A549 treated with GW870086 at 1 μM for 4 hours (cell line): ENCODE measurements around the gene PRDX1. TPM values are rescaled to one million over a fixed set of nuclear protein-coding genes. Genes with fewer than 3 reads are reported as not detected.

Experiments
- total RNA-seq: library from RNA; stranded (reverse); fragments of 200-300 nt; extraction: Qiagen RNA extraction; gene quantifications from 5 replicates; pipeline ENCODE4 v1.2.3, GENCODE V29; 2022; ENCODE audit warnings: low read depth

PRDX1 gene
- total RNA-seq, result 1,997 to 2,230 TPM (median 2,009 TPM) in 5 replicates

GRCh38 chr1:45521413-45522323 is at the start of gene PRDX1:
Gene PRDX1, minus strand, starts transcription at chr1:45521884. Its CDS starts 2,841 bp downstream, at chr1:45519043.

GRCh38 chr1:45550401-45551351 is 29.0 kb upstream of the PRDX1 start, which contains the start of gene AKR1A1:
Gene AKR1A1, plus strand, starts transcription at chr1:45550826. Its CDS starts 10,969 bp downstream, at chr1:45561795.

GRCh38 chr1:45490626-45491486 is 30.8 kb downstream of the PRDX1 start, which contains the start of gene TESK2:
Gene TESK2, minus strand, starts transcription at chr1:45491163. Its CDS starts 33,378 bp downstream, at chr1:45457785.

Other genes starting within 250 kb of the PRDX1 start
- gene HPDL, start 195.0 kb downstream of the PRDX1 start, total RNA-seq, result 3.2 to 4.5 TPM (median 4.0 TPM) in 5 replicates
- gene TOE1, start 181.7 kb downstream of the PRDX1 start, total RNA-seq, result 12.5 to 13.6 TPM (median 12.9 TPM) in 5 replicates
- gene MUTYH, start 181.4 kb downstream of the PRDX1 start, total RNA-seq, result 7.6 to 9.6 TPM (median 9.2 TPM) in 5 replicates
- gene TESK2, start 30.7 kb downstream of the PRDX1 start, total RNA-seq, result 0.14 to 0.30 TPM (median 0.24 TPM) in 5 replicates
- gene CCDC163, start 21.8 kb downstream of the PRDX1 start, total RNA-seq, result 1.6 to 2.5 TPM (median 1.8 TPM) in 5 replicates
- 1.8 to 2.6 TPM (median 1.9 TPM) in 5 replicates for gene MMACHC, start 21.6 kb downstream of the PRDX1 start, total RNA-seq
- 68.9 to 80.7 TPM (median 80.2 TPM) in 5 replicates for gene AKR1A1, start 28.9 kb upstream of the PRDX1 start, total RNA-seq
- 110 to 142 TPM (median 114 TPM) in 5 replicates for gene NASP, start 62.2 kb upstream of the PRDX1 start, total RNA-seq
- gene CCDC17, start 102.2 kb upstream of the PRDX1 start, total RNA-seq, result 0.23 to 0.50 TPM (median 0.42 TPM) in 5 replicates
- 30.3 to 43.5 TPM (median 36.6 TPM) in 5 replicates for gene GPBP1L1, start 164.6 kb upstream of the PRDX1 start, total RNA-seq
- gene TMEM69, start 166.3 kb upstream of the PRDX1 start, total RNA-seq, result 18.7 to 21.2 TPM (median 19.7 TPM) in 5 replicates
- 3.1 to 5.3 TPM (median 4.4 TPM) in 5 replicates for gene IPP, start 228.8 kb upstream of the PRDX1 start, total RNA-seq